ENCODE data around the gene ITCH.
A peak's percentile ranks its signal among the peaks of the same experiment; 100 is the strongest.
"Not testable (repeated sequence)": the region's sequence is repeated elsewhere in the genome, so short reads cannot be mapped to it uniquely, and the experiment has no call there.

The ITCH gene

GRCh38 chr20:34421766-34422466 lies 58.8 kb downstream of the ITCH start:
- H3K27ac ChIP-seq (ENCODE audit: extremely low read depth, low read depth, low read length): no peak overlapping the region
- CTCF ChIA-PET: interaction anchor here (0.6 kb wide), 1 partner anchor 15 kb away, joined by 3 read pairs; no protein-coding TSS in a partner anchor

GRCh38 chr20:34425032-34425690 lies 62.1 kb downstream of the ITCH start:
- peaks cover 19 to 61% of the 10 kb centered on the region in 2 experiments for H3K36me3 ChIP-seq (ENCODE audit: control insufficient read depth in 2 of 2, insufficient read depth in 1 of 2, low read length in 2 of 2)
- not testable (repeated sequence) for H3K9me3 ChIP-seq (ENCODE audit: control insufficient read depth, insufficient read depth, low read depth, low read length); H3K27ac ChIP-seq (ENCODE audit: extremely low read depth, low read depth, low read length); H3K4me3 ChIP-seq (ENCODE audit: low read depth, low read length); H3K4me1 ChIP-seq (ENCODE audit: control insufficient read depth, insufficient read depth, low read length)
- ChIA-PET CTCF (interaction anchor here (1.3 kb wide), 1 partner anchor 17 kb away, joined by 3 read pairs; no protein-coding TSS in a partner anchor), POLR2A (interaction anchor here (0.6 kb wide), 1 partner anchor 972 kb away, joined by 8 read pairs; no protein-coding TSS in a partner anchor)

More at GRCh38 chr20:34421766-34422466, 58.8 kb downstream of the ITCH start:
- Histone ChIP-seq H3K36me3 (ENCODE audit: control insufficient read depth in 2 of 2, insufficient read depth in 1 of 2, low read length in 2 of 2) (peaks cover 30 to 64% of the 10 kb centered on the region in 2 experiments), H3K4me1 (ENCODE audit: control insufficient read depth, insufficient read depth, low read length) (no peaks in the 10 kb centered on the region), H3K9me3 (ENCODE audit: control insufficient read depth, insufficient read depth, low read depth, low read length) (no peaks in the 10 kb centered on the region), H3K4me3 (ENCODE audit: low read depth, low read length) (no peak overlapping the region)
- TF ChIP-seq ZNF133 (tag by site-specific recombination; IDR thresholded peaks at IDR 0.05) (no peak), IKZF3 (tag by site-specific recombination; IDR thresholded peaks at IDR 0.05) (no peak), ZNF350 (tag by site-specific recombination; IDR thresholded peaks at IDR 0.05) (no peak), ELK4 (IDR thresholded peaks at IDR 0.05; ENCODE audit: borderline replicate concordance, low read depth, low read length) (no peak), ZNF664 (tag by site-specific recombination; IDR thresholded peaks at IDR 0.05) (no peak), ZNF175 (tag by site-specific recombination; IDR thresholded peaks at IDR 0.05) (no peak), ZNF121 (tag by site-specific recombination; IDR thresholded peaks at IDR 0.05) (peak; percentile 58; the same call in 1 of the 2 replicates)
- TF ChIP-seq, protein P1, sequence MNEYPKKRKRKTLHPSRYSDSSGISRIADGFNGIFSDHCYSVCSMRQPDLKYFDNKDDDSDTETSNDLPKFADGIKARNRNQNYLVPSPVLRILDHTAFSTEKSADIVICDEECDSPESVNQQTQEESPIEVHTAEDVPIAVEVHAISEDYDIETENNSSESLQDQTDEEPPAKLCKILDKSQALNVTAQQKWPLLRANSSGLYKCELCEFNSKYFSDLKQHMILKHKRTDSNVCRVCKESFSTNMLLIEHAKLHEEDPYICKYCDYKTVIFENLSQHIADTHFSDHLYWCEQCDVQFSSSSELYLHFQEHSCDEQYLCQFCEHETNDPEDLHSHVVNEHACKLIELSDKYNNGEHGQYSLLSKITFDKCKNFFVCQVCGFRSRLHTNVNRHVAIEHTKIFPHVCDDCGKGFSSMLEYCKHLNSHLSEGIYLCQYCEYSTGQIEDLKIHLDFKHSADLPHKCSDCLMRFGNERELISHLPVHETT (tag by site-specific recombination; IDR thresholded peaks at IDR 0.05): no peak
- POLR2A ChIA-PET: interaction anchor here (0.7 kb wide), 1 partner anchor 94 kb away, joined by 3 read pairs; no protein-coding TSS in a partner anchor

DNA sequence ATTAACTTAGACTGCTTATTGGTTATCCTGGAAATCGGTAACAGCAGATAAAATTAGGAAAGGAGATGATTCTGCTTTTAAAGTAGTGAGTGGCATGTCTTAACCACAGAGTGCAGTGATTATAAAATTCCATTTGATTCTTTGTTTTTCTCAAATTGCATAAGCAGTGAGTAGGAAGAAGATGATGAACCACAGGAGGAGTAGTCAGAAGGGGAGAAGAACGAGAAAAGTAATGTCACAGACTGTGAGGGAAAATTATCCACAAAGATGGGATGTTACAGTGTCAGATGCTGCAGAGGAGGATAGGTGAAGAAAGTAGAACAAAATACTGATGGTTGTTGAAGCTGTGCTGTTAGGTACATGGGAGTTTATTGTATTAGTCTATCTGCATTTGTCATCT lies 63.0 kb downstream of the ITCH start:
- ChIA-PET POLR2A (no interaction called here), CTCF (interaction anchor here (0.8 kb wide), 1 partner anchor 97 kb away, joined by 4 read pairs; no protein-coding TSS in a partner anchor)
- Histone ChIP-seq H3K4me1 (ENCODE audit: control insufficient read depth, insufficient read depth, low read length) (no peaks in the 10 kb centered on the region), H3K36me3 (ENCODE audit: control insufficient read depth in 2 of 2, insufficient read depth in 1 of 2, low read length in 2 of 2) (peaks cover 16 to 58% of the 10 kb centered on the region in 2 experiments), H3K9me3 (ENCODE audit: control insufficient read depth, insufficient read depth, low read depth, low read length) (no peaks in the 10 kb centered on the region), H3K27ac (ENCODE audit: extremely low read depth, low read depth, low read length) (no peak overlapping the region), H3K4me3 (ENCODE audit: low read depth, low read length) (no peak overlapping the region)
- TF ChIP-seq, protein P2, sequence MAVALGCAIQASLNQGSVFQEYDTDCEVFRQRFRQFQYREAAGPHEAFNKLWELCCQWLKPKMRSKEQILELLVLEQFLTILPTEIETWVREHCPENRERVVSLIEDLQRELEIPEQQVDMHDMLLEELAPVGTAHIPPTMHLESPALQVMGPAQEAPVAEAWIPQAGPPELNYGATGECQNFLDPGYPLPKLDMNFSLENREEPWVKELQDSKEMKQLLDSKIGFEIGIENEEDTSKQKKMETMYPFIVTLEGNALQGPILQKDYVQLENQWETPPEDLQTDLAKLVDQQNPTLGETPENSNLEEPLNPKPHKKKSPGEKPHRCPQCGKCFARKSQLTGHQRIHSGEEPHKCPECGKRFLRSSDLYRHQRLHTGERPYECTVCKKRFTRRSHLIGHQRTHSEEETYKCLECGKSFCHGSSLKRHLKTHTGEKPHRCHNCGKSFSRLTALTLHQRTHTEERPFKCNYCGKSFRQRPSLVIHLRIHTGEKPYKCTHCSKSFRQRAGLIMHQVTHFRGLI (tag by site-specific recombination; IDR thresholded peaks at IDR 0.05): no peak
- TF ChIP-seq HOXA7 (CRISPR knock-in tag; IDR thresholded peaks at IDR 0.05; ENCODE audit: borderline replicate concordance): no peak
- no peak for TF ChIP-seq ZNF660 (tag by site-specific recombination; IDR thresholded peaks at IDR 0.05)
- TF ChIP-seq ZNF175 (tag by site-specific recombination; IDR thresholded peaks at IDR 0.05): no peak
- no peak for TF ChIP-seq ZNF837 (tag by site-specific recombination; IDR thresholded peaks at IDR 0.05)
- TF ChIP-seq ZNF223 (tag by site-specific recombination; IDR thresholded peaks at IDR 0.05): no peak
- no peak for TF ChIP-seq SCRT1 (tag by site-specific recombination; IDR thresholded peaks at IDR 0.05; ENCODE audit: borderline replicate concordance)
- no peak for TF ChIP-seq ZNF341 (tag by site-specific recombination; IDR thresholded peaks at IDR 0.05; ENCODE audit: low read depth)
- no peak for TF ChIP-seq ZBTB7A (tag by site-specific recombination; IDR thresholded peaks at IDR 0.05; ENCODE audit: low read depth)
- TF ChIP-seq ZNF561 (tag by site-specific recombination; IDR thresholded peaks at IDR 0.05; ENCODE audit: borderline replicate concordance): no peak
- TF ChIP-seq ZXDB (tag by site-specific recombination; IDR thresholded peaks at IDR 0.05): no peak
- no peak for TF ChIP-seq ZNF354C (tag by site-specific recombination; IDR thresholded peaks at IDR 0.05; ENCODE audit: borderline replicate concordance, low read depth)
- no peak for TF ChIP-seq GFI1B (tag by site-specific recombination; IDR thresholded peaks at IDR 0.05)
- TF ChIP-seq ZNF658 (tag by site-specific recombination; IDR thresholded peaks at IDR 0.05): no peak
- no peak for TF ChIP-seq ZSCAN5A (tag by site-specific recombination; IDR thresholded peaks at IDR 0.05)
